GM23338 (cell line): Measurements from ENCODE around the gene CTNNA3. TPM values are rescaled to one million over a fixed set of nuclear protein-coding genes. Genes with fewer than 3 reads are reported as not detected.

ENCODE experiments used
- ATAC-seq: fragments of 200-7000 bp; cut with Tn5 transposase; 3 replicates; pipeline ENCODE4 v1.9.1; 2020
- DNase-seq: peaks from one replicate; pipeline ENCODE4 v3.0.0-alpha.2; 2015; ENCODE audit warnings: low spot score
- H2AFZ ChIP-seq: fragments of 200-600 bp; sonication (generic); 2 replicates; pipeline ENCODE4 v1.8.0; 2016; ENCODE audit warnings: antibody characterized with exemption, mild to moderate bottlenecking, moderate library complexity
- H3F3A ChIP-seq: fragments of 200-600 bp; sonication (generic); replicated peaks from 2 replicates; pipeline ENCODE4 v1.8.0; 2017; ENCODE audit warnings: antibody characterized with exemption, mixed run types, low read depth
- H3K27ac ChIP-seq: fragments of 200-600 bp; sonication (generic); 2 replicates; pipeline ENCODE4 v1.6.1; 2016; ENCODE audit warnings: low read depth
- H3K27me3 ChIP-seq: fragments of 200-600 bp; sonication (generic); 2 replicates; pipeline ENCODE4 v1.8.0; 2016; ENCODE audit warnings: mild to moderate bottlenecking, mixed run types, moderate library complexity; ENCODE audit not compliant: insufficient read depth
- H3K36me3 ChIP-seq: fragments of 200-600 bp; sonication (generic); 2 replicates; pipeline ENCODE4 v1.8.0; 2016; ENCODE audit warnings: mild to moderate bottlenecking; ENCODE audit not compliant: insufficient read depth
- H3K4me1 ChIP-seq: fragments of 200-600 bp; sonication (generic); 2 replicates; pipeline ENCODE4 v1.8.0; 2016; ENCODE audit warnings: mild to moderate bottlenecking, moderate library complexity; ENCODE audit not compliant: insufficient read depth
- H3K4me2 ChIP-seq: fragments of 200-600 bp; sonication (generic); 2 replicates; pipeline ENCODE4 v1.7.1; 2017; ENCODE audit warnings: mixed run types
- H3K4me3 ChIP-seq: fragments of 200-600 bp; sonication (generic); 2 replicates; pipeline ENCODE4 v1.6.1; 2016; ENCODE audit warnings: mixed run types
- H3K79me2 ChIP-seq: fragments of 200-600 bp; sonication (generic); replicated peaks from 2 replicates; pipeline ENCODE4 v1.8.0; 2017; ENCODE audit warnings: mild to moderate bottlenecking; ENCODE audit not compliant: insufficient read depth
- H3K9me2 ChIP-seq: fragments of 200-600 bp; sonication (generic); 2 replicates; pipeline ENCODE4 v1.8.0; 2017; ENCODE audit not compliant: insufficient read depth
- H4K20me1 ChIP-seq: fragments of 200-600 bp; sonication (generic); replicated peaks from 2 replicates; pipeline ENCODE4 v1.8.0; 2017; ENCODE audit warnings: mild to moderate bottlenecking; ENCODE audit not compliant: insufficient read depth
- H3K27ac Mint-ChIP-seq: 2 replicates; pipeline ENCODE4 v1.8.0; 2020; ENCODE audit warnings: inconsistent platforms, mild to moderate bottlenecking, moderate library complexity, mixed read lengths
- H3K27me3 Mint-ChIP-seq: 3 replicates; pipeline ENCODE4 v1.8.0; 2022; ENCODE audit warnings: low read depth, mild to moderate bottlenecking, moderate library complexity, mixed read lengths, inconsistent platforms; ENCODE audit not compliant: insufficient read depth, poor library complexity
- H3K36me3 Mint-ChIP-seq: 3 replicates; pipeline ENCODE4 v1.8.0; 2021; ENCODE audit warnings: low read depth, mild to moderate bottlenecking, inconsistent platforms, moderate library complexity, mixed read lengths
- H3K4me1 Mint-ChIP-seq: 3 replicates; pipeline ENCODE4 v1.8.0; 2020; ENCODE audit warnings: mild to moderate bottlenecking, inconsistent platforms, mixed read lengths
- H3K4me3 Mint-ChIP-seq: 3 replicates; pipeline ENCODE4 v1.8.0; 2021; ENCODE audit warnings: moderate library complexity, mild to moderate bottlenecking, inconsistent platforms, mixed read lengths
- H3K9me3 Mint-ChIP-seq: 3 replicates; pipeline ENCODE4 v1.8.0; 2020; ENCODE audit warnings: moderate library complexity, mild to moderate bottlenecking, inconsistent platforms, mixed read lengths
- EZH2 ChIP-seq: fragments of 200-600 bp; sonication (generic); IDR thresholded peaks from one replicate; pipeline ENCODE4 v1.8.0; 2017; ENCODE audit warnings: antibody characterized with exemption, mild to moderate bottlenecking, low read depth; ENCODE audit not compliant: unreplicated experiment
- NANOG ChIP-seq: IDR thresholded peaks from 2 replicates; pipeline ENCODE4 v1.6.1; 2016; ENCODE audit warnings: antibody characterized with exemption, borderline replicate concordance
- ZNF114 ChIP-seq: fragments of 250-450 bp; sonication (Bioruptor Pico); IDR thresholded peaks from 2 replicates; pipeline ENCODE4 v1.5.0; 2020; ENCODE audit warnings: mild to moderate bottlenecking, moderate library complexity
- ZNF331 ChIP-seq: fragments of 250-450 bp; sonication (Bioruptor Pico); IDR thresholded peaks from 2 replicates; pipeline ENCODE4 v1.5.0; 2020; ENCODE audit warnings: low read depth, mild to moderate bottlenecking, moderate library complexity
- polyA plus RNA-seq: library from polyadenylated mRNA; unstranded; fragments of >200 nt; fragmentation: Nextera tagmentation; extraction: Ambion mirVana; gene quantifications from 2 replicates; pipeline ENCODE4 v1.2.1, GENCODE V29; 2016
- total RNA-seq: library from RNA; depleted of rRNA; stranded (reverse); fragments of >200 nt; shearing (Covaris generic); gene quantifications from 2 replicates; pipeline ENCODE4 v1.2.3, GENCODE V29; 2014
- TF ChIP-seq, protein P1 (sequence below): fragments of 250-450 bp; sonication (Bioruptor Pico); IDR thresholded peaks from 2 replicates; pipeline ENCODE4 v1.5.0; 2020; ENCODE audit warnings: mild to moderate bottlenecking, moderate library complexity
- TF ChIP-seq, protein P2 (sequence below): IDR thresholded peaks from one replicate; pipeline ENCODE4 v1.6.1; 2018; ENCODE audit warnings: antibody characterized with exemption; ENCODE audit not compliant: unreplicated experiment

The CTNNA3 gene
- total and polyA plus RNA-seq, 2 experiments from 2014 or later, result 0.71 to 3.3 TPM

DNA sequence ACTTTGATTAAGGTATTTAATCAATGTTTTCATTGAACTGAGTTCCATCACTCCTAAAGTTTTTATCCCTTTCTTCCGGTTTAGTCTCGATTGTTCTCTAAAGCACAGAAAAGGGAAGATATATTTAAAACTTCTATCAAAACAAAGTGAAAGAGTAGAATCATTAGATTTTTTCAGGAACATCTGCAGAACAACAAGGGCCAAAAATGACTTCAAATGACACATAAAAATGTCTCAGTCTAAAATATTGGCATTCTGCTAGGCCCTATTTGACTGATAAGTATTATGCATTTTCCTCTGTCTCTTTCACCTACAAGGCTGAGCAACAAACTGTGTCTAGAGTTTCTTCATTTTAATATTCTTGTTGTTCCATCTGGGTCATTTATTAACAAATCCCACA is 1669.7 kb downstream of the CTNNA3 start (continued):
- TF ChIP-seq, protein P1, sequence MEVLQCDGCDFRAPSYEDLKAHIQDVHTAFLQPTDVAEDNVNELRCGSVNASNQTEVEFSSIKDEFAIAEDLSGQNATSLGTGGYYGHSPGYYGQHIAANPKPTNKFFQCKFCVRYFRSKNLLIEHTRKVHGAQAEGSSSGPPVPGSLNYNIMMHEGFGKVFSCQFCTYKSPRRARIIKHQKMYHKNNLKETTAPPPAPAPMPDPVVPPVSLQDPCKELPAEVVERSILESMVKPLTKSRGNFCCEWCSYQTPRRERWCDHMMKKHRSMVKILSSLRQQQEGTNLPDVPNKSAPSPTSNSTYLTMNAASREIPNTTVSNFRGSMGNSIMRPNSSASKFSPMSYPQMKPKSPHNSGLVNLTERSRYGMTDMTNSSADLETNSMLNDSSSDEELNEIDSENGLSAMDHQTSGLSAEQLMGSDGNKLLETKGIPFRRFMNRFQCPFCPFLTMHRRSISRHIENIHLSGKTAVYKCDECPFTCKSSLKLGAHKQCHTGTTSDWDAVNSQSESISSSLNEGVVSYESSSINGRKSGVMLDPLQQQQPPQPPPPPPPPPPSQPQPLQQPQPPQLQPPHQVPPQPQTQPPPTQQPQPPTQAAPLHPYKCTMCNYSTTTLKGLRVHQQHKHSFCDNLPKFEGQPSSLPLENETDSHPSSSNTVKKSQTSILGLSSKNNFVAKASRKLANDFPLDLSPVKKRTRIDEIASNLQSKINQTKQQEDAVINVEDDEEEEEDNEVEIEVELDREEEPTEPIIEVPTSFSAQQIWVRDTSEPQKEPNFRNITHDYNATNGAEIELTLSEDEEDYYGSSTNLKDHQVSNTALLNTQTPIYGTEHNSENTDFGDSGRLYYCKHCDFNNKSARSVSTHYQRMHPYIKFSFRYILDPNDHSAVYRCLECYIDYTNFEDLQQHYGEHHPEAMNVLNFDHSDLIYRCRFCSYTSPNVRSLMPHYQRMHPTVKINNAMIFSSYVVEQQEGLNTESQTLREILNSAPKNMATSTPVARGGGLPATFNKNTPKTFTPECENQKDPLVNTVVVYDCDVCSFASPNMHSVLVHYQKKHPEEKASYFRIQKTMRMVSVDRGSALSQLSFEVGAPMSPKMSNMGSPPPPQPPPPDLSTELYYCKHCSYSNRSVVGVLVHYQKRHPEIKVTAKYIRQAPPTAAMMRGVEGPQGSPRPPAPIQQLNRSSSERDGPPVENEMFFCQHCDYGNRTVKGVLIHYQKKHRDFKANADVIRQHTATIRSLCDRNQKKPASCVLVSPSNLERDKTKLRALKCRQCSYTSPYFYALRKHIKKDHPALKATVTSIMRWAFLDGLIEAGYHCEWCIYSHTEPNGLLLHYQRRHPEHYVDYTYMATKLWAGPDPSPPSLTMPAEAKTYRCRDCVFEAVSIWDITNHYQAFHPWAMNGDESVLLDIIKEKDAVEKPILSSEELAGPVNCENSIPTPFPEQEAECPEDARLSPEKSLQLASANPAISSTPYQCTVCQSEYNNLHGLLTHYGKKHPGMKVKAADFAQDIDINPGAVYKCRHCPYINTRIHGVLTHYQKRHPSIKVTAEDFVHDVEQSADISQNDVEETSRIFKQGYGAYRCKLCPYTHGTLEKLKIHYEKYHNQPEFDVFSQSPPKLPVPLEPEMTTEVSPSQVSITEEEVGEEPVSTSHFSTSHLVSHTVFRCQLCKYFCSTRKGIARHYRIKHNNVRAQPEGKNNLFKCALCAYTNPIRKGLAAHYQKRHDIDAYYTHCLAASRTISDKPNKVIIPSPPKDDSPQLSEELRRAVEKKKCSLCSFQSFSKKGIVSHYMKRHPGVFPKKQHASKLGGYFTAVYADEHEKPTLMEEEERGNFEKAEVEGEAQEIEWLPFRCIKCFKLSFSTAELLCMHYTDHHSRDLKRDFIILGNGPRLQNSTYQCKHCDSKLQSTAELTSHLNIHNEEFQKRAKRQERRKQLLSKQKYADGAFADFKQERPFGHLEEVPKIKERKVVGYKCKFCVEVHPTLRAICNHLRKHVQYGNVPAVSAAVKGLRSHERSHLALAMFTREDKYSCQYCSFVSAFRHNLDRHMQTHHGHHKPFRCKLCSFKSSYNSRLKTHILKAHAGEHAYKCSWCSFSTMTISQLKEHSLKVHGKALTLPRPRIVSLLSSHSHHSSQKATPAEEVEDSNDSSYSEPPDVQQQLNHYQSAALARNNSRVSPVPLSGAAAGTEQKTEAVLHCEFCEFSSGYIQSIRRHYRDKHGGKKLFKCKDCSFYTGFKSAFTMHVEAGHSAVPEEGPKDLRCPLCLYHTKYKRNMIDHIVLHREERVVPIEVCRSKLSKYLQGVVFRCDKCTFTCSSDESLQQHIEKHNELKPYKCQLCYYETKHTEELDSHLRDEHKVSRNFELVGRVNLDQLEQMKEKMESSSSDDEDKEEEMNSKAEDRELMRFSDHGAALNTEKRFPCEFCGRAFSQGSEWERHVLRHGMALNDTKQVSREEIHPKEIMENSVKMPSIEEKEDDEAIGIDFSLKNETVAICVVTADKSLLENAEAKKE (CRISPR knock-in tag), result no peak

DNA sequence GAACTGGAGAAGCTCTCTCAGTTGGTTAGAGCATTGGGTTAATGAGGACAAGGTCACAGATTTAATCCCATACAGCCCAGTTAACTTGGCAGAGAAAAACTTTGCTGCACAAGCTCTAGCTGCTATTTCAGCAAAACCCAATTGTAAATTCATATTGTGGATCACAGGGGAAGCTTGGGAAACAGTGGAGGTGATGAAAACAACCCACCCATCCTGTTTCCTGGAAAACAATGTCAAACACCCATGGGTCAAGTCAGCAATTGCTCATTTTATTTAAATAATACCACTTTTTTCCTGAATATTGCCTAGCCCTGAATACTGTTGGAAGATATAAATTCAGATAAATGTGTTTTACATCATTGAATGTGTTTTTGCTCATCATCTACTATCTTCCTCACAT is 1670.8 kb downstream of the CTNNA3 start:
- ATAC-seq (no peak), DNase-seq (no peak)
- Mint-ChIP-seq H3K4me1 (no peaks in the 10 kb centered on the region), H3K27me3 (no peaks in the 10 kb centered on the region), H3K36me3 (no peaks in the 10 kb centered on the region), H3K9me3 (no peaks in the 10 kb centered on the region), H3K4me3 (no peak overlapping the region), H3K27ac (no peak overlapping the region)
- H3K4me2 ChIP-seq, result no peak overlapping the region
- H4K20me1 ChIP-seq, result no peaks in the 10 kb centered on the region
- no peaks in the 10 kb centered on the region for H3K4me1 ChIP-seq
- H3K9me2 ChIP-seq, result no peaks in the 10 kb centered on the region
- H3K27me3 ChIP-seq, result no peaks in the 10 kb centered on the region
- no peaks in the 10 kb centered on the region for H3F3A ChIP-seq
- no peak overlapping the region for H3K4me3 ChIP-seq
- H3K27ac ChIP-seq, result no peak overlapping the region
- H2AFZ ChIP-seq, result no peak overlapping the region
- no peaks in the 10 kb centered on the region for H3K36me3 ChIP-seq
- H3K79me2 ChIP-seq, result no peaks in the 10 kb centered on the region
- TF ChIP-seq ZNF331 (no peak), EZH2 (no peak), ZNF114 (CRISPR knock-in tag) (no peak), NANOG (no peak)
- TF ChIP-seq, protein P2, sequence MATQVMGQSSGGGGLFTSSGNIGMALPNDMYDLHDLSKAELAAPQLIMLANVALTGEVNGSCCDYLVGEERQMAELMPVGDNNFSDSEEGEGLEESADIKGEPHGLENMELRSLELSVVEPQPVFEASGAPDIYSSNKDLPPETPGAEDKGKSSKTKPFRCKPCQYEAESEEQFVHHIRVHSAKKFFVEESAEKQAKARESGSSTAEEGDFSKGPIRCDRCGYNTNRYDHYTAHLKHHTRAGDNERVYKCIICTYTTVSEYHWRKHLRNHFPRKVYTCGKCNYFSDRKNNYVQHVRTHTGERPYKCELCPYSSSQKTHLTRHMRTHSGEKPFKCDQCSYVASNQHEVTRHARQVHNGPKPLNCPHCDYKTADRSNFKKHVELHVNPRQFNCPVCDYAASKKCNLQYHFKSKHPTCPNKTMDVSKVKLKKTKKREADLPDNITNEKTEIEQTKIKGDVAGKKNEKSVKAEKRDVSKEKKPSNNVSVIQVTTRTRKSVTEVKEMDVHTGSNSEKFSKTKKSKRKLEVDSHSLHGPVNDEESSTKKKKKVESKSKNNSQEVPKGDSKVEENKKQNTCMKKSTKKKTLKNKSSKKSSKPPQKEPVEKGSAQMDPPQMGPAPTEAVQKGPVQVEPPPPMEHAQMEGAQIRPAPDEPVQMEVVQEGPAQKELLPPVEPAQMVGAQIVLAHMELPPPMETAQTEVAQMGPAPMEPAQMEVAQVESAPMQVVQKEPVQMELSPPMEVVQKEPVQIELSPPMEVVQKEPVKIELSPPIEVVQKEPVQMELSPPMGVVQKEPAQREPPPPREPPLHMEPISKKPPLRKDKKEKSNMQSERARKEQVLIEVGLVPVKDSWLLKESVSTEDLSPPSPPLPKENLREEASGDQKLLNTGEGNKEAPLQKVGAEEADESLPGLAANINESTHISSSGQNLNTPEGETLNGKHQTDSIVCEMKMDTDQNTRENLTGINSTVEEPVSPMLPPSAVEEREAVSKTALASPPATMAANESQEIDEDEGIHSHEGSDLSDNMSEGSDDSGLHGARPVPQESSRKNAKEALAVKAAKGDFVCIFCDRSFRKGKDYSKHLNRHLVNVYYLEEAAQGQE, result no peak
- TF ChIP-seq, protein P1 (CRISPR knock-in tag), result no peak
